ENCODE data around the gene SNAP91.

Gene SNAP91

DNA sequence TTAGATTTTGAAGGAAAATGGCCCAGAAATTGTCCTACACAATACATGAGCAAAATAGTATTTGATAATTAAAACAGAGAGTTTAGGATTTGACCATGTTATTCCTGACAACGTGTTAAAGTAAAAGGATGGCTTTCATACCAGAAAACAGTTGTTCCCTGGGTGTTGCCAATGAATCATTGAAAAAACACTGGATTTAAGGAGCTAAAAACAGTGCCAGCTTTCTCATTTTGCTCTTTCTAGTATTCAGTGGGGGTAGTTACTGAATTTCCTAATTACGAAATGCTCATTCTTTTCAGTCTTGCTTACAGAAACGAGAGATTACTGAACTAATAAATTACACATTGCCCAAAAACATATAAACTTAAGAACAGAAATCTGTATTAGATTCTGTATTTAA lies 26.6 kb upstream of the SNAP91 start:
- no peak for TF ChIP-seq CTCF (IDR thresholded peaks at IDR 0.05; ENCODE audit: unreplicated experiment in 3 of 3)
- H3K4me1 Mint-ChIP-seq: no peaks in the 10 kb centered on the region
- no peak overlapping the region for H3K27ac Mint-ChIP-seq
- H3K27me3 Mint-ChIP-seq (ENCODE audit: low read depth): no peaks in the 10 kb centered on the region
- H3K9me3 Mint-ChIP-seq: no peaks in the 10 kb centered on the region
- H3K36me3 Mint-ChIP-seq (ENCODE audit: low read depth): no peaks in the 10 kb centered on the region
- H3K4me3 Mint-ChIP-seq: no peak overlapping the region

DNA sequence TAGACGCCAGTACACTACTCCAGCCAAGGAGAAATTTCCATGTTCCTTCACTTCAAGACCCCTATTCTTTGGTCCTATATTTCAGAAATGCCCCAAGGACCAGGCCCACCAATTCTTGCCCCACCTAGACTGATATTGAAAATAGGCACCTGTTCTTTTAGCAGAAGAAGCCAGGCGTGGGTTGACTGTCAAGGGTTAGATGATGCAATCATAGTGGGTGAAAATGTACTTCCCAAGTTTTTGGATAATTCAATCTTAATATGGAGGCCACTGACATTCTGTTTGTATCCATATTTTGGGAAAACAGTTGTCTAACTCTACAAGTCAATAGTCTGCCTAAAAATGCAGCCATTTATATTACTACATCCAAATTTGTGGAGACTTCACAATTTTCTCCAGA lies 21.0 kb upstream of the SNAP91 start:
- no peaks in the 10 kb centered on the region for H3K9me3 Mint-ChIP-seq
- H3K27me3 Mint-ChIP-seq (ENCODE audit: low read depth): no peaks in the 10 kb centered on the region
- H3K36me3 Mint-ChIP-seq (ENCODE audit: low read depth): no peaks in the 10 kb centered on the region

GRCh38 chr6:83722876-83723275 lies 14.0 kb upstream of the SNAP91 start:
- Mint-ChIP-seq H3K27ac (no peak overlapping the region), H3K9me3 (no peaks in the 10 kb centered on the region), H3K4me3 (no peak overlapping the region), H3K27me3 (ENCODE audit: low read depth) (peaks cover 12% of the 10 kb centered on the region), H3K4me1 (no peaks in the 10 kb centered on the region), H3K36me3 (ENCODE audit: low read depth) (no peaks in the 10 kb centered on the region)
- TF ChIP-seq CTCF (IDR thresholded peaks at IDR 0.05; ENCODE audit: unreplicated experiment in 3 of 3): no peak

More for the DNA sequence above, 21.0 kb upstream of the SNAP91 start:
- Mint-ChIP-seq H3K27ac (no peak overlapping the region), H3K4me1 (no peaks in the 10 kb centered on the region), H3K4me3 (no peak overlapping the region)
- TF ChIP-seq CTCF (IDR thresholded peaks at IDR 0.05; ENCODE audit: unreplicated experiment in 3 of 3): no peak

DNA sequence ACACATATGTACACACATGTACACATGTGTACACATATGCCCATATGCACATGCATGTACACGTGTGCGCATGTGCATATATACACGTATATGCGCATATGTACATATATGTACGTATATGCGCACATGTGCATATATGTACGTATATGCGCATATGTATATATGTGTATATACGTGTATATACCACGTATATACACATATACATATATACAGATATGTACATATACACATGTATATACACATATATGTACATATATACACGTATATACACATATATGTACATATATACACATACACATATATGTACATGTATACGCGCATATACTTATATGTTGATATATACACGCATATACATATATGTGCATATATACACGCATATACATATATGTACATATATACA lies 8.9 kb upstream of the SNAP91 start:
- H3K9me3 Mint-ChIP-seq: no peaks in the 10 kb centered on the region
- no peaks in the 10 kb centered on the region for H3K4me1 Mint-ChIP-seq
- H3K36me3 Mint-ChIP-seq (ENCODE audit: low read depth): no peaks in the 10 kb centered on the region
- H3K4me3 Mint-ChIP-seq: no peak overlapping the region
- peaks cover 13% of the 10 kb centered on the region for H3K27me3 Mint-ChIP-seq (ENCODE audit: low read depth)
- no peak overlapping the region for H3K27ac Mint-ChIP-seq
- TF ChIP-seq CTCF (IDR thresholded peaks at IDR 0.05; ENCODE audit: unreplicated experiment in 3 of 3): no peak

GRCh38 chr6:83711958-83712357 lies 3.1 kb upstream of the SNAP91 start:
- Mint-ChIP-seq H3K36me3 (ENCODE audit: low read depth) (no peaks in the 10 kb centered on the region), H3K4me1 (no peaks in the 10 kb centered on the region), H3K27ac (no peak overlapping the region), H3K4me3 (no peak overlapping the region), H3K27me3 (ENCODE audit: low read depth) (peaks cover 36% of the 10 kb centered on the region), H3K9me3 (peaks cover 6% of the 10 kb centered on the region)
- no peak for TF ChIP-seq CTCF (IDR thresholded peaks at IDR 0.05; ENCODE audit: unreplicated experiment in 3 of 3)

- peaks cover 56% of the 10 kb centered on the region for H3K27me3 Mint-ChIP-seq (ENCODE audit: low read depth)
- H3K27ac Mint-ChIP-seq: no peak overlapping the region
- H3K4me3 Mint-ChIP-seq: peak overlapping the region; percentile 84 to 93 (median 92)
- TF ChIP-seq CTCF (IDR thresholded peaks at IDR 0.05; ENCODE audit: unreplicated experiment in 3 of 3): no peak
- no peaks in the 10 kb centered on the region for H3K36me3 Mint-ChIP-seq (ENCODE audit: low read depth)
- H3K9me3 Mint-ChIP-seq: peaks cover 6% of the 10 kb centered on the region
- no peaks in the 10 kb centered on the region for H3K4me1 Mint-ChIP-seq
These were observed 798 bp upstream of the SNAP91 start for GRCh38 chr6:83709748-83710050.

Measured in nephron (organoid).